ENCODE results near the gene ARMC9.

The ARMC9 gene

GRCh38 chr2:231385429-231385828, 187.0 kb downstream of the ARMC9 start:
- DNase-seq (ENCODE audit: low spot score): no peak
- in situ Hi-C loops (cut with MboI; ENCODE audit: low pct_unique_long_range_greater_than_20kb, low sequenced_read_pairs, unreplicated experiment): no loop called here
- TF ChIP-seq CTCF (IDR thresholded peaks at IDR 0.05; ENCODE audit: extremely low read depth, insufficient read depth, missing control alignments): no peak

DNA sequence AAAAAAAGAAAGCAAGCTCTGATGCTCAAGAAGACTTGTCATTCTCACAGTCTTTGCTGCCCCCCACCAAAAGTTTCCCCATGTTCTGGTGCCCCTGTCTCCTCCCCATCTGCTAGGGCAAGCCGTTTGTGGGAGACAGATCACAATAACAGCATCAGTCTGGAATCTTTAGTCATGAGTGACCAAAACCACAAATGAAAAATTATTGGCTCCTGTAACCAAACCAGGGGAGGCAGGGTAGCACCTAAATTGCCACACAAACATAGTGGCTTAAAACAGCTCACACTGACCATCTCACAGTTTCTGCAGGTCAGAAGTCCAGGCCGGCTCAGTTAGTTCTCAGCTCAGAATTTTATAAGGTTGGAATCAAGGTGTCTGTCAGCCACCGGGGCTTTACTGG, 188.0 kb downstream of the ARMC9 start:
- in situ Hi-C loops (cut with MboI; ENCODE audit: low pct_unique_long_range_greater_than_20kb, low sequenced_read_pairs, unreplicated experiment): no loop called here
- DNase-seq (ENCODE audit: low spot score): no peak
- TF ChIP-seq CTCF (IDR thresholded peaks at IDR 0.05; ENCODE audit: extremely low read depth, insufficient read depth, missing control alignments): no peak

- in situ Hi-C loops (cut with MboI; ENCODE audit: low pct_unique_long_range_greater_than_20kb, low sequenced_read_pairs, unreplicated experiment): no loop called here
- no peak for TF ChIP-seq CTCF (IDR thresholded peaks at IDR 0.05; ENCODE audit: extremely low read depth, insufficient read depth, missing control alignments)
- no peak for DNase-seq (ENCODE audit: low spot score)
These were observed 189.7 kb downstream of the ARMC9 start for GRCh38 chr2:231387904-231388724.

GRCh38 chr2:231388725-231389346, 190.4 kb downstream of the ARMC9 start:
- DNase-seq (ENCODE audit: low spot score): no peak
- in situ Hi-C loops (cut with MboI; ENCODE audit: low pct_unique_long_range_greater_than_20kb, low sequenced_read_pairs, unreplicated experiment): no loop called here
- TF ChIP-seq CTCF (IDR thresholded peaks at IDR 0.05; ENCODE audit: extremely low read depth, insufficient read depth, missing control alignments): no peak

DNA sequence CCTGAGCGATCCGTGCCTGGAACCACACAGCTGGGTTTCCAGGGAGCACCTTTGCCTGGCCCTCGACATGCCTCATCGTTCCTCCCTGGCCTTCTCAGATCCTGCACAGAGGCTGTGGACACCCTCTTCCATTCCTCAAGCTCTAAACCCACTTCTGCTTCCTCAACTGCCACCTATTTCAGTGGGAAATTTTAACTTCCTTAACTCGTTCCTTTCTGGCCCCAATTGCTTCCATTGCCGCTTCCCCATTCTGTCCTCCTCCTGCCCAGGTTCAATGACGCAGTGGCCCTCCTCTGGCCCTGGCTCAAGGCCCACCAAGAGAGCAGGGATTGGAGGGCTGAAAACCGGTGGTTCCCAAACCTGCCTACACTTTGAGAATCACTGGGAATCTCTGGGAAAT, 192.2 kb downstream of the ARMC9 start:
- DNase-seq (ENCODE audit: low spot score): no peak
- in situ Hi-C loops (cut with MboI; ENCODE audit: low pct_unique_long_range_greater_than_20kb, low sequenced_read_pairs, unreplicated experiment): no loop called here
- TF ChIP-seq CTCF (IDR thresholded peaks at IDR 0.05; ENCODE audit: extremely low read depth, insufficient read depth, missing control alignments): no peak

DNA sequence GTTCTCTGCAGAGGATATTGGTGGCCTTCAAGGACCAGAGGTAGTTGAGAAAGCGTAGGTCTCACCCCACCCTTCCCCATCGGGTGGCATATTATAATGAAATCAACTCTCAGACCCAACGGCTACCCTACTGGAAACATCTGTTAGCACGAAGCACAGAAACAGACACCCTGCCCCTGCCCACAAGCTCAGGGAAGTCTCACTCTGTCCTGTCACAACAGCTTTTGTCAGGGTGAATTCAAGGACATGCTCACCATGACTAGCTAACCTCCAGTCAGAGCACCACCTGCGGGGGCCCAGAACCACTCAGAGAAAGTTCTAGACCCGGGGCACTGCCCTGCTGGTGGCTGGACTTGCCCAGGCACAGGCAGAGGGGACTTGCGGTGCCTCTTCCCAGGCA, 193.6 kb downstream of the ARMC9 start:
- DNase-seq (ENCODE audit: low spot score): peak; percentile 57
- no peak for TF ChIP-seq CTCF (IDR thresholded peaks at IDR 0.05; ENCODE audit: extremely low read depth, insufficient read depth, missing control alignments)
- in situ Hi-C loops (cut with MboI; ENCODE audit: low pct_unique_long_range_greater_than_20kb, low sequenced_read_pairs, unreplicated experiment): no loop called here
